GM19324 (cell line): Measurements from ENCODE around the gene HS3ST2.
"Not testable (repeated sequence)": the region's sequence is repeated elsewhere in the genome, so short reads cannot be mapped to it uniquely, and the experiment has no call there.

Experiments used
- ATAC-seq: cut with Tn5 transposase; IDR thresholded peaks from one replicate; pipeline ENCODE4 v1.9.1; 2021; ENCODE audit warnings: mild to moderate bottlenecking, moderate library complexity; ENCODE audit not compliant: unreplicated experiment, low FRiP score

The HS3ST2 gene

DNA sequence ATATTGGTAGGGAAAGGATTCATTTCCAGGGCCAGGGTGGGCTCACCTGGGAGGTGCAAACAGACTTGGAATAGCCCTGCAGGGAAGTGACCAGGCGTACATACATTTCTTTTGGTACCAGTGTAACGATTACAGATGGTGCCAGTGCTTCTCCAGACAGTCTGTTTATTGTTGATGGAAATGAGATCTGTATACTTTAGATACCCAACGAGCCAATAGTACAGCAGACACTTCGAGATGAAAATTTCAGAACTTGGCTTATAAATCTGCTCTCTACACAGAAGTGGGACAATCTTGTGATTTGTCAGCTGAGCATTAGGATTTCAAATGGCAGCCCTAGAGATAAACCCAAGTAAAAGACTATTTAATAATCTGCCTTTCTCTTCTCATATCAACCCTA lies 57.9 kb downstream of the HS3ST2 start:
- ATAC-seq: no peak

DNA sequence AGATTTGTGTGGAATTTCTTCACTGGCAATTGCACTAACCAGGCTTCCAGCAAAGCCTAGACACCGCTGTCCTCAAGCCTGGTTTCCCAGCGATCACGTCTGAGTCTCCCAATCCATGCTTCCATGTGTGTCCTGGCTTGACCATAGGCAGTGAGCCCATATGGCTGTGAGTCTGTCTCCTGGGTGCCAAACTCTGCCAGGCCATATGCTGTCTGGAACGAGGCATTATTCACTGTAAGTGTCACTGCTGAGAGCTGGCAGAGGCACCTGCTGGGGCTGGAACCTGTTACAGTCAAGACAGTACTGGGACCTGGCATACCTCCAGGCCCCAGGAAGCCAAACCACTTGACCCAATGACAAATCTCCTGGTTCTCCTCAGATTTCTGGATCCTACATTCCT lies 60.4 kb downstream of the HS3ST2 start:
- ATAC-seq: no peak

DNA sequence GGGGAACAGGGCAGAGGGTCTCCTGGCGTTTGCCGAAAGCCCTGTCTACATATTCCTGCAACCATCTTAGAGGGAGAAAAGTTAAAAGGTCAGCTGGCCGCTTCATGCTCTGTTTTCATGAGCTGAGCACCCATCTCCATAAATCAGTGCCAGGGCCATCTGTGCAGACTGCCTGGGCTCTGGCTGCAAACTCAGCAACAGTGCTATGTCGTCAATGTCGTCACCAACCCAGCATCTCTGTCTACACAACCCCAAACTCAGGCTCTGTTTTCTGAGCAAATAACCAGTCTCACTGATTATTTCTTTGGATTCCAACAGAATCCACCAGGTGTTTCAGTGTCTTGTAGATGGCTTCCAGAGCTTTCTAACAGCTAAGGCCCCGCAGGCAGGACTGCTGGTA lies 65.0 kb downstream of the HS3ST2 start:
- ATAC-seq: no peak

DNA sequence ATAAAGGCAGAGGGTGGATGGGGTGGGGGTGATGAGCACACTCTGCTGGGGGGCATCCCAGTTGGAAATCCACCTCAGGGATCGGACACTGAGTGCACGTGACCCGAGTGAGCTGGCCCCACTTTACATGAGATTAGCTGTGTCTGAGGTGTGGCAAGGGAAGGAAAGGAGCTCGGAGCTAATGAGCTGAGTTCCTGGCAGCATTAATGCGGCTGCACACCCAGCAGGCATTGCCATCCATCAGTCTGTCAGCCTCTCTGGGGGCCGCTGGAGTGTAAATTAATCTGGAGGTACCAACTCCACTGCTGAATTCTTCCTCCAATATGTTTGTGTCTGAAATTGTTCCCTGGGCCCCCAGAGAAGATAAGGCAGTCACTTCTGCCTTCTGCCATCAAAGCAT lies 65.5 kb downstream of the HS3ST2 start:
- ATAC-seq: no peak

DNA sequence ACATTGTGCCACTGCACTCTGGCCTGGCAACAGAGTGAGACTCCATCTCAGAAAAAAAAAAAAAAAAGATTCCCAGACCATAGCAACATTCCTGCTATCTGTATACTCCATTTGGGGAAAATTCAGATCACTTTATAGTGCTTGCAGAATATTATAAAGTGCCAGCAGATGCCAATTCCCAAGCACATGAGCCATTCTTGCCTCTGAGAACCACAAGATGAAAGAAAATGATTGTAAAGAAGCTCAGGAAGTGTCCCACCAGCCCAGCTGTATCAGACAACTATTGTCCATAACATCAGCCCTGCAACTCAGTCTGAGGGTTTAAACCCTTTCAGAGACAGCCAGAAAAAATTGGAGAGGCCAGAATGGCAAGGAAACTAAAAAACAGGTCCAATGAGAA lies 69.0 kb downstream of the HS3ST2 start:
- ATAC-seq: no peak

DNA sequence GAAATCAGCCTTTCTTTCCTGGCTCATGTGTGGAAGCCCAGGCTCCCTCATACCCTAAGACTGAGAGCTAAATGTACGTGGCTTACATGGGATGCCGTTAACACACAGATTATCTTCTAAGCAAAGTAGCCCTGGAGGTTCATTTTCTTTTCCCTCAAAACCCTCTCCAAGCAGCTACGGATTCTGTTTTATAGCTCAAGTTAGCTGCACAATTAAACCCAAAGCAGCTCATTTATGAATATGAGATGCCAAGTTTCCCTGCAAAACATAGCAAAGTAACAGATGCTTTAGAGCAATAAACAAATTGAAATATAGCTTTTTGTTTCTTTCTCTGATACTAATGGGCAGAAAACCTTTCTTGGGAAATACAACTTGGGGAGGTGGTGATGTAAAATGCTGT lies 72.0 kb downstream of the HS3ST2 start:
- no peak for ATAC-seq

DNA sequence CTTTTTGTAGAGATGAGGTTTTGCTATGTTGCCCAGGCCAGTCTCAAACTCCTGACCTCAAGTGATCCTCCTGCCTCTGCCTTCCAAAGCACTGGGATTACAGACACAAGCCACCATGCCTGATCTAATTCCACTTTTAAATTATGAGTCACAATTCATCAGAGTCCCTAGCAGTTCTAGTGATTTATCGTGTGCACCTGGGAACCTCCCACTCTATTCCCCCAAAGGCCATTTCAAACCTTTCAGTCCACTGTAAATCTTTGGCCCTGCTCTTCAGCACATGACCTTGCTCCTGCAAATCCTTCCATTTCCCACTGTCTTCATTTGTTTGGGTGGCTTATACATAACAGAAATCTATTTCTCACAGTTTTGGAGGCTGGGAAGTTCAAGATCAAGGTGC lies 73.0 kb downstream of the HS3ST2 start:
- ATAC-seq: no peak

DNA sequence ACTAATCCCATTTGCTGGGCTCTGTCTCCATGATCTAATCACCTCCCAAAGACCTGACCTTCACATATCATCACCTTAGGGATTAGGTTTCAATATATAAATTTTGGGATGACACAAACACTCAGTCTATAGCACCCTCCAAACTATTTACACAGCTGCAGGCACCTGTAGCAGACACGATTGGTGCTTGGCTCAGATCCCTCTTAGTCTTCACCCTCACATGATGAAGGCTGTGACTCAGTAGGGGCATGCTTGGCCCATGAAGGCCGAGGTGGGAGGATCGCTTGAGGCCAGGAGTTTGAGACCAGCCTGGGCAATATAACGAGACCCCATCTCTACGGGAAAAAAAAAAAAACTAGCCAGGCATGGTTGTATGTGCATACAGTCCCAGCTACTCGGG lies 73.5 kb downstream of the HS3ST2 start:
- ATAC-seq: no peak

DNA sequence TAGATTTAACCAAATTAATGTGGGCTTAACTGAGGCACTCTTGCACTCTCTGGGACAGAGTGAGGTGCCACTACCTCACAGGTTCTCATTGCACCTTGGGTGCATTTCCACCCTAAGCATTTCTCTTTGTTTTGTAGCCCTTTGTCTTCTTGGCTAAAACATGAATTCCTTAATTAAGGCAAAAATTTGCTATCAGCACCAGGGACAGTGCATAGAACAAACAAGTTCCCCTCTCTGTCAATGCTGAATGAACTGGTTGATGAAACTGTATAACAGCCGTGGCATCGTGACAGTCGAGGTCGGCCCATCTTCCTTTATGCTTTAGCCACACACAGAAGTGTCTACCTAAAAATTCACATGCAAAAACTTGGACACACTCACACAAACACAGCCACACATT lies 74.8 kb downstream of the HS3ST2 start:
- no peak for ATAC-seq

DNA sequence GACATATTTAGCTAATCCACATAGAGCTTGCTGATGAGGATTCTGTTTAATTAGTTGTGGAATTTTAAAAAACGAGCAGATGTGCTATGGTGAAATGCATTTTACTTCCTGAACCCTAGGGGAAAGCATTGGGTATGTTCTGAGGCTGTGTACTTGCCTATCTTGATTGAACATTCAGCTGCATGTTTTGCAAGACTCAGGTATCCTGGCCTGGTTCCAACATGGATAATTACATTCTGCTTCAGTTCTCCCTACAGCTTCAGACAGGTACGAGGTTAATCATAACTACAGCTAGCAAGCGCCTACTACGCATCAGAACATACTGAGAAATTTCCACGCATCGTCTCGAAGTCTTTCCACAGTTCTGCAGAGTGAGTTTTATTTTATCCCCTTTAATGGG lies 77.0 kb downstream of the HS3ST2 start:
- ATAC-seq: no peak

DNA sequence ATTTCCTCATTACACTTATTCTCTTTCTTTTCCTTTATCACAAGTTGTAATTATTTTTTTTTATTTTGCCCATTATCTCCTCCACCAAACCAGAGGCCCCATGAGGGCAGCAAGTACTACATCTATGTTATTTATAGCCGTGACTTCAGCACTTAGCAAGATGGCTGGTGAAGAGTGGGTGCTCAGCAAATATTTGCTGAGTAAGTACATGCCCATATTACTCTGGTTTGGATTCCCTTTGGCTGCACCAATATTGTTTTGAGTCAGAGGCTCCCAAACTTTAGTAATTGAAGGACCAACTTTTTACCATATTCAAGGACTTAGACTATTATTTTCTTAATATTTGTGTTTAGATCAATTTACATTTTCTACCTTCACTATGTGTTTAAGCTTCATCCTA lies 83.2 kb downstream of the HS3ST2 start:
- ATAC-seq: no peak

DNA sequence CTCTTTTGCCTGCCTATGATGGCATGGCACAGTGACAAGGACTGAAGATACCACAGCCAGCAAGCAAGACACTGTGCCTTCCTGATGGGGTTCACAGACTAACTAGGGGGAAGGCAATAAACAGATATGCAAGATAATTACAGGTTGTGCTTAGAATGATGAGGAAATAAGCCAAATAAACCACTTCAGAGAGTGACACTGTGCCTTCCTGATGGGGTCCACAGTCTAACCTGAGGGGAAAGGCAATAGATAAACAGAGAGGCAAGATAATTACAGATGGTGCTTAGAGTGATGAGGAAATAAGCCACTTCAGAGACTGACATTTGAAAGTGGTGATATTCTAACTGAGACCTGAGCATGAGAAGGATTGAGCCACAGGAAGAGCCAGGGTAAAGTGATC lies 84.2 kb downstream of the HS3ST2 start:
- ATAC-seq: no peak

DNA sequence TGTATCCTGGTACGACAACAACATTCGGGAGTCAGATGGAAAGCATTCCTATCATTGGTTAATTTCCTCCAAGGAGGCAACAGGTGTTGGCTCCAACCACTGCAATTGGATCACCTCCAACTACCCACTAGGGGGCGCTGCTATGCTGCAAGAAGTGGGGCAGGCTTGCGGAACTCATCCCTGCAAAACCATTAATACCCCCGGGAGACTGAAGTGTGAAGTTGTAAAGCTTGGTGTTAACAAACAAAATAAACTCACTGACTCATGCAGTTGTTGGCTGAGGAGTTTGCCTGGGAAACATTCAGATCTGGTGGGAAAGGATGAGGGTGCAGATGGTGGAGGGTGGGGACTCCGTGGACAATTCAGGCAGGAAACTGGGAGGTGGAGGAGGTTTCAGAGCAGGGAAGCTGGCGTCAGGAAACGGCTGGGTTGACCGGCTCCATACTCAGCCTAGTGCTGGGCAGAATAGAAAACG lies 84.9 kb downstream of the HS3ST2 start:
- ATAC-seq: no peak

DNA sequence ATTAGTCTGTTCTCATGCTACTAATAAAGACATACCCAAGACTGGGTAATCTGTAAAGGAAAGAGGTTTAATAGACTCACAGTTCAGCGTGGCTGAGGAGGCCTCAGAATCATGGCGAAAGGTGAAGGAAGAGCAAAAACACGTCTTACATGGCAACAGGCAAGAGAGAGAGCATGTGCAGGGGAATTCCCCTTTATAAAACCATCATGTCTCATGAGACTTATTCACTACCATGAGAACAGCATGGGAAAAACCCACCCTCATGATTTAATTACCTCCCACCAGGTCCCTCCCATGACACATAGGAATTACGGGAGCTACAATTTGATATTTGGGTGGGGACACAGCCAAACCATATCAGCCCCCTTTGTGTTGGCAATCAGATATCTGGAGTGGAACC lies 85.6 kb downstream of the HS3ST2 start:
- not testable (repeated sequence) for ATAC-seq

DNA sequence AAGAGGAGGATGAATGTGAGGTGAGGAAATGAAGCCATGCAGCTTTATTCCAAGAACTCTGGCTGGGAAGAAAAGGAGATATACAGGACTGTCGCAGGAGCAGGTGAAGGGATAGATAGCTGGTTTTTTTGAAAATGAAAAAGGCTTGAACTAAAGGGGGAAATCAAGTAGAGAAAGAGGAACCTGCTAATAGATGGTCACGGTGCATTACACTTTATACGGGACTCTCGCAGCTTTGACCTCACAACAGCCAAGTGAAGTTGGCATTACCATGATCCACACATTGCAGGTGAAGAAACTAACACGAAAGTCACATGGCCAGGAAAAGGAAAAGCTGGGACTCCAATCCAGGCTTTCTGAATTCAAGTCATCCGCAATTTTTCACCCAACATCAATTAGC lies 86.9 kb downstream of the HS3ST2 start:
- ATAC-seq: no peak

DNA sequence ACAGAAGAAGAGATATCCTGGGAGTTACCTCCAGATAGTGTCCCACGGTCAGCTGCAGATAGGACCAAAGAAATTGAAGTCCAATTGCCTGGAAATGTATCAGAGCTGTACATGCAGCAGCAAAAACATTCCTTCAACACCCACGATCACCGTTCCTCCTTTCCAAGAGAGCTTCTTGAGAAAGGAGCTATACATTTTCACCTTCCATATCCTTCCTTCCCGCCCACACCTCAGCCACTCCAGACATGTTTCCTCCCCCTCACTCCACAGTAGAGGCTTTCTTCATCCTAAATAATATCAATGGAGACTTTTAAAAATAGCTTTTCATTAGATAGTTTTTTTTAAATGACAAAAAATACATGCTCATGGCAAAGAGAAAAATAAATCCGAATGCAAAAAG lies 87.6 kb downstream of the HS3ST2 start:
- ATAC-seq: no peak

DNA sequence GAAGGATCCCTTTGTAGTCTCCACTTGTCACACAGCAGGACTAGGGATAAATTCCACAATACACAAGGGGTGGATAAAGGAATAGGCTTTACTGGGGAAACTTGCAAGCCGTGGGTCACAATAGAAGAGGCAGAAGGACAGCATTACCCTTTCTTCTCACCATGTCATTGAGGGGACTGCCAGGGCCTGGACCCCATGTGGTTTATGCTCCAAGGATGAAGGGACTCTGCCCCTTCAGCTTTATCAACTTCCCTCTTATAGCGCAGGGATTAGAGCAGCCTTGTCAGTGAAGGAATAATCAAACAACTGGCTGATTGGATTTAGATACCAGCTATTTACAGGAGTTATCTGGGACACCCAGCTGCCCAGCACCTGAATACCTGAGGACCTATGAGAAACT lies 89.8 kb downstream of the HS3ST2 start:
- no peak for ATAC-seq

DNA sequence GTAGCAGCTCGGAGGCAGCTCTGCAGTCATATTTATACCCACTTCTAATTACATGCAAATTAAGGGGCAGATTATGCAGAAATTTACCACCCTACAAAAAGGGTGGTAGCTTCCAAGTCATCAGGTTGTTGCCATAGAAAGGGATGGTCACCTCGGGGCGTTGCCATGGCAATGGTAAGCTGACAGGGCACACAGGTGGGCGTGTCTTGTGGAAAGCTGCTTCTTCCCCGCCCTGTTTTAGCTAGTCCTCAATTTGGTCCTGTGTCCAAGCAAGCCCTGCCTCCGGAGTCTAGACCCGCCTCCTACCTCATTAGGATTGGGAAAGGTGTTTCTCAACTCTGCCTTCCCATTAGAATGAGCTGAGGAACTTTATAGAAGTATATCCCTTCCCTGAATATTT lies 98.7 kb downstream of the HS3ST2 start:
- no peak for ATAC-seq

DNA sequence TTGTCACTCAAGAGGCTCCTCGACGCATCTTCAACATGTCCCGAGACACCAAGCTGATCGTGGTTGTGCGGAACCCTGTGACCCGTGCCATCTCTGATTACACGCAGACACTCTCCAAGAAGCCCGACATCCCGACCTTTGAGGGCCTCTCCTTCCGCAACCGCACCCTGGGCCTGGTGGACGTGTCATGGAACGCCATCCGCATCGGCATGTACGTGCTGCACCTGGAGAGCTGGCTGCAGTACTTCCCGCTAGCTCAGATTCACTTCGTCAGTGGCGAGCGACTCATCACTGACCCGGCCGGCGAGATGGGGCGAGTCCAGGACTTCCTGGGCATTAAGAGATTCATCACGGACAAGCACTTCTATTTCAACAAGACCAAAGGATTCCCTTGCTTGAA lies 101.0 kb downstream of the HS3ST2 start:
- no peak for ATAC-seq

DNA sequence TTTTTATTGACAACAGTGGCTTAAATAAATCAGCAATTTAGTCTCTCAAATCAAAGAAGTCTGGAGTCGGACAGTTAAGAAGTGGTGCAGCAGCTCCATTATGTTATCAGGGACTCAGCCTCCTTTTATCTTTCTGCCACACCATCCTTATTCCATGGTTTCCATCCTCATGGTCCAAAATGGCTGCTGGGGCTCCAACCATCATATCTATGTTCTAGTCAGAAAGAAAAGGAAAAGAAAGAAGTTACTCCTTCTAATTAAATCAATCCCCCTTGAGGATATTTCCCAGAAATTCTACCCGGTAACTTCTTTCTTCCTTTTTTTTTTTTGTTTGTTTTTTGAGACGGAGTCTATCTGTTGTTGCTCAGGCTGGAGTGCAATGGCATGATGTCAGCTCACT lies 109.5 kb downstream of the HS3ST2 start:
- no peak for ATAC-seq

DNA sequence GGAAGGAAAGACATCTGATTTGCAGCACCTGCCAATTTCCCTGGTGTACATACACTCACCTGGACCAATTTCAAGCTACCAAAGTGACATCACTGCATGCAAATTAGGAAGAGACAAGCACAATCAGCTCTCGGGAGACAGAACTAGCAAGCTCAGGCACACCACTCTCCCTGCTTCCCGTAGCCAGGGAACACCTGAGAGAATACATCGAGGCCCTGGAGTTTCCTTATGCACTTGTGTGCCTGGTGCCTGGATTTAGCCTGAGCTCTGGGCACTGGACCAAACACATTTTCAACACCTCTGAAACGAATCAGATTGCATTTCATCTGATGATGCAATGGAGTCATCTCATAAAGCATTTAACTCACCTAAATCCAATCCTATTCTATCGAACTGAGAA lies 110.5 kb downstream of the HS3ST2 start:
- no peak for ATAC-seq

DNA sequence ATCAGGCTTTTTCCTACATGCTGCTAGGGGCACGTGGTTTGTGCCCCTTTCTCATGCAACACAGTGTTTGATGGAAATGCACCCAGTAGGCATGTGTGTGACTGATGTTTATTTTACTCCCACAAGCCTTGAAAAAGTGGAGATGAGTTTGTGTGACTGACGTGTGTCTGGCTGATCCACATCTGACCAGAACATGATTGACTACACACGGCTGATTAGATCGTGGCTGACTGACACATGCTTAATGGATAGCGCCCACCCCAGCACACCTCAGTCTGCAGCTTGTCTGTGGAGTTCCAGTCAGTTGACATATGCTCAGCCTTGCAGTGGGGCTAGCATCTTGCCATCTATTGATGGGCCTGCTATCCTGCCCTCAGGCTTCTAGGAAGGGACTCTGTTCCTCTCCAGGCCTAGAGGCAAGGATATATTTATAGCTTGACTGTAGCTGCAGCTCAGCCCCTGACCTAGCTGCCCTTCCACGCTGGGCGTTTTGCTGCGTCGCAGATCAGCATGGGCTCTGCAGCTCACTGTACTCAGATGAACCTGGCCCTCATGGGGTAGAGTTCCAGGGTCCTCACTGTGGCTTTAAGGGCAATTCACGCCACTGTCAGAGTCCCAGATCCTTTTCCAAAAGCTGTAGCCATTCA lies 112.3 kb downstream of the HS3ST2 start:
- no peak for ATAC-seq

DNA sequence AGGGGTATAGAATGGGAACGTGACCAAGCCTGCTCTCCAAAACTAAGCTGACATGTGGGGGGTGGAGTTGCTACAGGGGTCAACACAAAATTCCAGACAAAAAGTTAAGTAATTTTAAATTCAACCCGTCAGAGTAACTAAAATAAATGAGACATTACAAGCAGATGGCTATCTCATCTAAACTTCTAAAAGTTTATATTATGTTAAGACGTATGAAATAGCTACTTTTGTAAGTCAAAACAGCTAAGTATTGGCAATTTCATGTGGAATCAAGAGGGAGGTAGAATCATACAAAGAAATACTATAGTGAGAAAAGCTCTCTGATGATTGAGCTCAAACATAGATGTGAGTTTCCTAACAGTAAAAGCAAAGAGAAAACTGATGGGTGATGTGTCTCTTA lies 113.3 kb downstream of the HS3ST2 start:
- no peak for ATAC-seq
